Measurements from ENCODE around the gene VMAC.

The VMAC gene

DNA sequence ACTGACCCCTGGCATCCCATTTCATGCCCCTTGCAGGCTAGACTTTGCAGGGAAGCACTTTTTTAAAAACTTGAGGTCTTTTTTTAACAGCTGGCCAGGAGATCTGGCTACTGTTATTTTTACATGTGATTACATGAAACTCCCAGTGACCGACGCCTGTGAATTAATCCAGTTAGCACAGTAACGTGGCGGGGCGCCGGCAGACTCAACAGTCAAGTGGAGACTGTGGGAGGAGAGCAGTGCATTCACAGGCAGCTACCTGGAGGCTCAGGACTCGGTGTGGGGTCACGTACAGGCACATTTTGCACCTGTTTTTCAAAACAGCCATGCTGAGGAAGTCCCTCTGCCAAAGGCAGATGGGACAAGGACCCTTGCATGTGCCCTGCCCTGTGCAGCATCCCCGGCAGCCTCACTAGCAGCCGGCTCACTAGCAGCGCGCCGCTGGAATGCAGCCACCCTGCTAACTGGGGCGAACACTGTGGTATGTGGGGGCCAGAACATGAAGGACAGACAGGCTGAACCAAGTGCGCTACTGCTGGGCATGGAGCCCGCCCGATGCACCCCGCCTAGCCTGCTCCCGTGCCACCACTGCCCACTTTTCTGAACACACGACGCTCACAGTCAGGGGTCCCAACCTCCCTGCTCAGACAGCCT is 28.1 kb downstream of the VMAC start:
- no peak for DNase-seq

DNA sequence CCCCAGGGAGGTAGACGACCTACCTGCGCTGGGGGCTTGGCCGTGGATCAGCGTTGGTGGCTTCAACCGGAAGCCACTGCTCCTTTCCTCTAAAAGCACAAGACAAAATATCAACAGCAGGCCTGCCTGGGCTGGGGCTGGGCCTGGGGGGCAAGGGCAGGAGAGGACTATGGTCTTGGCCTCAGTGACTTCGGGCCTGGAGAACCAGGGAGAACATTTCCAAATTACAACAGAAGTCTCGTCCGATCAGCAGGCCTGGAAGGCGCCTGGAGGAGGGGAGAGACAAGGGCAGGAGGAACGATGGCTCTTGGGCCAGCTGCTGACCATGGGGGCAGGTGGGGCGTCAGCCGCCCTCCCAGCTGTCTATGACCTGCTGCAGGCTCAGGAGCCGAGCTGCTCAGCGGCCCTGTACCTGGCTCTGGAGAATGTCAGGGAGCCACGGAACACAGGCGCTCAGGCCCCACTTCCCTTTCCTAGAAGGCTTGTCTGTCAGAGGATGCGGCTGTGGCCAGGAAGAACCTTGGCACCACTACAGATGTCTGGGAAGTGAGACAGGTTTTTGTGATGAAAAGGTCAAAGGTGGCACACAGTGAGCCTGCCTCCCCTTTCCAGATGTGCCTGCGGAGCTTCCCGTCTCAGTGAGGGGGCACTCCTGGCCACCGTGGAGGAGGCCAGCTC is 28.9 kb downstream of the VMAC start:
- no peak for DNase-seq

DNA sequence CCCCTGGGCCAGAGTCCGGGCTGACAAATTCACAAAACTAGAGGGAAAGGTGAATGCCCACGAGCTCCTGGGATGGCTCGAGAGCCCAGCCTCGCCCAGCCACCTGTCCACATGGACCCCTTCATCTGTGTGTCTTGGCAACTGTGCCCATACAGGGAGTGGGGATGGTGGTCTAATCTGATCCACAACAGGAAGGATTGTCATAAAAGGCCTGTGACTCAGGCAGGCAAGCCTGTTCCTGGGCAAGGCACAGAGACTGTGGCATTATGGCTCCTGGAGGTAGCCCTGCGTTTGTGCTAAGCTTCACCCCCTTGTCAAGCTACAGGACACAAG is 29.4 kb downstream of the VMAC start:
- DNase-seq = no peak

DNA sequence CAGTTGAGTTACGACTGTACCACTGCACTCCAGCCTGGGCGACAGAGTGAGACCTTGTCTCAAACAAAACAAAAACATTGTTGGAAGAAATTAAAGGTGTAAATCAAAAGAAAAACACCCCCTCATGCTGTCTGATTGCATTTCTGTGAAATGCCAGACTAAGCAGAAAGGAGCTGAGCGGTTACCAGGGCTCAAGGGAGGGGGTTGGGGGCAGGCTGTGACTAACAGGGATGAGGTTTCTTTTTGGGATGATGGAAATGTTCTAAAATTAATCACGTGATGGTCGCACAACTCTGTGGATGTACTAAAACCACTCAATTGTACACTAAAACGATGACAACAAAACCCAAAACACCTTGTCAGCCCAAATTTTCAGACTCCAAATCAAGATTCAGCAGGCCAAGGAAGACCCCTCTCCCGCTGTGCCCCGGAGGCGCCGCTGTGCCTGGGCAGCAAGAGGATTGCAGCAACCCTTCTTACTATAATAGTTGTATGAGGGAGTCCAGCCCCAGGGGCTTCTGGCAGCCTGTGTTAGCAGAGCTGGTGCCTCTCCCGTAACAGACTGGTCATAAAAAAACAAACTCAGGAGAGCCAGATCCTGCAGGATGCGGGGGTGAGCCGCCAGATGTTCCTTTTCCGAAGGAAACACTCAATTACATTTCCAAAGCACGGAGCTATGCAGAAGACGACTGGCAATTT is 30.3 kb downstream of the VMAC start:
- DNase-seq = no peak

DNA sequence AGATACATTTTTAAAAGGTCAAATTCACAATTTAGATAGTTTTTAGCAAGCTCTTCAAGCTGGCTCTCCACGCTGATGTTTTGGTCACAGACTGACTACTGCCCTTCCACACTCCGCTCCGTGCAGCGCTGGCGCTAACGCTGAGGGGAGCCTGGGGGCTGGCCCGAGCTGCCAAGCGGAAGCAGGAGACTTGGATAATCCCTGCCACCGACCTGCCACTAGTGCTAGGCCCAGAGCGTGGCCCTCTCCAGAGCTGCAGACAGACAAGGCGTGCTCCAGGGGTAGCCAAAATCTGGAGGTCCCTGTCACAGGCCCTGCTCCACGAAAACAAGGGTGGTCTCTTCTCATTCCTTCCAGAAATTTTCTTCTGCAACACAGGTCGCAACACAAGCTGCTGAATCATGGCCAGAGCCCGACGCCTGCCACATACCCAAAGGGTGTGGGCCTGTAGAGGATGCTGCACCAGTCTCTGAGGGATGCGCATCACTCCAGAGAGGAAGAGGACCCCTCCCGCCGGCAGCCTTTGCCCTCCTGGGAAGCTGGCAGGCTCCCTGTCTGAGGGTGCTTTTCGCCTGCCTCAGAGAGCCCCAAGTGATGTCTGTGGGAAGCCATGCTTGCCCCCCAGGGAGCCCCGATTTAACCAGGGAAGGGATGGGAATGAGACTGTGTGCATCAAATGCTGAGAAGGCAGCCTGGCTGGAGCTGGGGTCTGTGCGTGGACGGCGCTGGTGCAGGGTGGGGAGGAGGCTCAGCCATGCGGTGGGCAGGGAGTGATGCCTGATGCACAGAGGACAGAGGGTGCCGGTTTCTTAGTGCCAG is 31.0 kb downstream of the VMAC start:
- no peak for DNase-seq

DNA sequence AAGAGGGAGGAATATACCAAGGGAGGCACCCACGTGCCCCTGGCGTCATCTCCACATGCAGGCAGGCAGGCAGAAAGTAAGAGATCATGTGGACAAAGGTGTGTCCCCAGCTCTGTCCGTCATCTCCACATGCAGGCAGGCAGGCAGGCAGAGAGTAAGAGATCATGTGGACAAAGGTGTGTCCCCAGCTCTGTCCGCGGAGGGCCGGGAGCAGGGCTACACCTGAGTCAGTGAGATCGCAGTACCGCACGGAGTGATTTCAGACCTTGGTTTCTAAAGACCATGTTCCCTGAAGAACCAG is 31.6 kb downstream of the VMAC start:
- DNase-seq = no peak

DNA sequence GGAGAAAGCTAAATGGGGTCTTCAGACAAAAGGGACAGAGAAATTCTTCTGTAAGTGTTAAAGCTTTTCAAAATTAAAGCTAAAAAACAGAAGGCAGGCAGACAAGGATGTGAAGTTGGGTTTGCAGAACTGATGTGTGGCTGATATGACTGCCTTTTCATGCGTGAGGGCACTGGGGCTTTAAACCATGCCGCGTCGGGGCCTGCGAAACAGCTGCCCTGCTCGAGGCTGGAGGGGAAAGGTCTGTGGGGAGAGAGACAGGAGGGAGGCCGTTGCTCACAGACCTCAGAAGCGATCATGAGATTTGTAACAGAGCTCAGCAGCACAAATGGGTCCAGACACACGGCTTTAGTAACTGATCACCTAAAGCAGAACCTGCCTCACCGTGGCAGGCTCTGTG is 32.9 kb downstream of the VMAC start:
- no peak for DNase-seq

DNA sequence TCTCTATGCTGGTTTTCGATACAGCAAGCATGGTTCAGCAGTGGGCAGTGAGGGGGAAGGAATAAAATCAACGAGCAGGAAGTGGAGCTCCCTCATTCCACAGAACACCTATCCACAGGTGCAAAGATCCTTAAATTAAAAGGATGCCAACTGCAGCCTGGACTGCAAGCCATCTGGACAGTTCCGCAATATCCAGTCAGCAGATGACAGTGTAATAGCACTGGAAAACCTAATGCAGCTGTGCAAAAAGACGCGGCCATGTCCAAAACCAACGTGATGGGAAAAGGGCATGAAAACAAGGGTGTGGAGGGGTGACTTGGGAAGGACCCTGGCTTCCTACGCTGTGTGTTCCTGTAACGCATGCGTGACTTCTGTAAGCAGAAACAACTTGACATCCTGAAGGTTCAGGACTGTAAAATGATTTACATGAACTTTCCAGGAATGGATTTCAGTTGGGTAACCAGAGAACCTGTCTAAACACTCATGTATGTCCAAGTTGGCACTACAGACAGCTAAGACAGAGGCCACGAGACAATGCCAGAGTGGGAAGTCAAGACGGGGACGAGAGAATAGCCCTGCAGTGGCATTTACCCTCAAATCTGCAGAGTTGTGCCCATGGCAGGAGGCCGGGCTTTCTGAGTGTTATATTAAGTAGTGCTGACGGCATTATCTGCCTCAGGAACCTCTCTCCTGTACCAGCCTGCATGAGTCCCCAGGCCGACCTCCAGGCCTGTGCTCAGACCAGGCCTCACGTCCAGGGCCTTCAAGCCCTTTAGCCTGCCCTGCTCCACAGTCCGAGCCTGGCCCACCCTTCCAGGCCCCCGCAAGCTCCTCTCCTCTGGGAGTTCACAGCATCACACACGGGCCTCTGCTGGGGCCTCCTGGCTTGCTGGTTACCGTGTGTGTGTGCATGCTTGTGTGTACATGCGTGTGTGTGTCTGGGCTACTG is 35.9 kb downstream of the VMAC start:
- no peak for DNase-seq

DNA sequence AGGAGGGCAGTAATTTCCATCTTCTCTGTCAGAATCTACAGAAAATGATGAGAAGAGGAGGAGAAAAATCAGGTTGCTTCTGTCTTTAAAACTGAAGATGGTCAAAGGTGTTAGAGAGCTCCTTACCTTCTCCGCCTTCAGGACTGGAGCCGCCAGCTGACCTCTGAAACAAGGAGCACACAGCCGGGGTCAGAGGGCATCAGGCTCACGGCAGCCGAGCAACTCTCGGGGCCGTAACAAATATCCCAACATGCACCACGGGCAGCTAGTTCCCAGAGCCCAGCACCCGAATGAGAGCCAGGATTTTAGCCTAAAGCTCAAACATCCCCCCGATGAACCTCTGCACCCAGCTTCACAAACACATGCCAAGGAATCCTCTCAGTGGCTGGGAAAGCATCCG is 37.0 kb downstream of the VMAC start:
- DNase-seq = no peak

DNA sequence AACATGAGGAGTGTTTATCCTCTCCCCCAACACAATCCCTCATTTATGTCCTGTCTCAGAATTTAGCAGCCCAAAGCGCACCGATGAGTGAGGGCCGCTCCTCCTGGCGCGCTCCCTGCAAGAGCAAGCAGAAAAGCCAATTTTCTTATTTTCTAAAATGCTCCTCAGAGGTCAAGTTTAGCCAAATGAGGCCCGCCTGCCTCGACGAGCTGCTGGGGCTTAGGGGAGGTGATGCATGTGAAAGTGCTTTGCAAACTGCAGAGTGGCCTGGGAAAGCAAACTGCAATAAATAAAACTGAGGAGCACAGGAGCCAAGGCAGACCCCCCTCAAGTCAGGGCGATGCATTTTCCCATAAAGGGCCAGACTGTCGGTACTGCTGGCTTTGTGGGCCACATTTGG is 38.4 kb downstream of the VMAC start:
- no peak for DNase-seq

DNA sequence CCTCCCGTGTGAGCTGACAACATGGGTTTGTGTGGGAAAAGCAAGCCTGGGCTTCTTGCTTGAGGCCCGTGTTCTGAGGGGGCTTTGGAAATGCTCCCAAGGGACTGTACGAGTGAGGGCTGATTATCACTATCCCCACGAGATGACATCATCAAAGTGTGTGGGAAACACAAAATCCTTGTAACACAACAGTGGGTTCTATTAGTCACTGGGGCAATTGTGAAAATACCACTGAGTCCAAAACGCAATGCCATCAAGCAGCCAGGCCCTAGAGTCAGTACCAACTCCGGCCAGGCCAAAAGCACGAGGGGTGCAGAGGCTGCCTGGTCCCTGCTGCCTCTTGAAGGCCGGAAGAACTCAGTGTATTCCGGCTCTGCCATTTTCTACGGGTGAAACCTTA is 39.0 kb downstream of the VMAC start:
- DNase-seq = peak; percentile 9 to 57

DNA sequence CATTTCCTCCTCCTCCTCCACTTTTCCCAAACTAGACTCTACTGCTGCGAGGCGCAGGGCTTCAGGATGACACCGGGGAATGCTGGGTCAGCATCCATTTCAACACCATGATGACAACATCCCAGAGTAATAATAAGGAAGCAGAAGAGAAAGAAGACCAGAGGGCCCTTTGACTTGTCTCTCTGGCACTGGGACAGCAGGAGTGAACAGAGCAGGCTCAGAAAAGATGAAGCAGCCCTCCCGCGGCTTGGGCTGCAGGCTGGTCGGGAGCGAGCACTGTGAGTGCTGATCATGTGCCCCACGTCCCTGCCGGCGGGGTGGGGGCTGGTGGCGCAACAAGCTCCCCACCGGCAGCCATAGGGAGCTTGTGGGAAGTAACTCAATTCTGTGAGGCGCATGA is 42.8 kb downstream of the VMAC start:
- peak; percentile 83 to 91 for DNase-seq

DNA sequence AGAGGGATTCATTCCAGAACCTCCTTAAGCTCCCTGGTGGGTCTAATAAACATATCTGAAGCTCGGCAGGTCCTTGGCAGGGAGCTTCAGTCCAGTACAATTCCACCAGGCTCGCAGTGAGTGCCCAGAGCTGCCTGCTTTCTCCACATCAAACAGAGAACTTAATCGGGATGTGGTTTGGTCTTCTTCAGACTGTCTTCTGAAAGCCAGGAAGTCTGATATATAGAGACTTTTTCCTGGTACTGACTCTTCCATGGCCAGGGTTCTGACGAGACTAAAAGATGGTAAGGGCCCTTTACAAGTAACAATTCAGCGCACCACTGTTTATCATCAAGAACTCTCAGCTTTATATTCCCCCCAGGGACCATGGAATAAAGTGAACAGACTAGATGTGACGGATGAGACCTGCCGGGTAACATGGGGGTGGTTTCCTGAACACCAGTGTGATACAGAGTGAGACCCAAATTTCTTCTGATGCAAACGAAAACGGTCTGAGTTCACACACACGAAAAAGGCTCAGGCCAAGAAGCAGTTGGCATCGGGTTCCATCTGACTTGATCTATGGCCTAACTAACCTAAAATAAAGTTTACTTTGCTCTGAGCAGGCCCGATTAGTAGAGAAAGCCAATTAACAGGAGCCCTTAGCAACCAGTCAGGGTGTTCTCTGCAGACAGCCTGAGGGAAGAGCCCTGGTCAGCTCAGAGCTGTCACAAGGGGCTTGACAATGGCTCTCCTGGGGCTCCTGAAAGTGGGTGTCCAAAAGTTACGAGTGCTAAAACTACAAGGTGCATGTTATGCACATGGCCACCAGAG is 44.3 kb downstream of the VMAC start:
- DNase-seq = no peak

DNA sequence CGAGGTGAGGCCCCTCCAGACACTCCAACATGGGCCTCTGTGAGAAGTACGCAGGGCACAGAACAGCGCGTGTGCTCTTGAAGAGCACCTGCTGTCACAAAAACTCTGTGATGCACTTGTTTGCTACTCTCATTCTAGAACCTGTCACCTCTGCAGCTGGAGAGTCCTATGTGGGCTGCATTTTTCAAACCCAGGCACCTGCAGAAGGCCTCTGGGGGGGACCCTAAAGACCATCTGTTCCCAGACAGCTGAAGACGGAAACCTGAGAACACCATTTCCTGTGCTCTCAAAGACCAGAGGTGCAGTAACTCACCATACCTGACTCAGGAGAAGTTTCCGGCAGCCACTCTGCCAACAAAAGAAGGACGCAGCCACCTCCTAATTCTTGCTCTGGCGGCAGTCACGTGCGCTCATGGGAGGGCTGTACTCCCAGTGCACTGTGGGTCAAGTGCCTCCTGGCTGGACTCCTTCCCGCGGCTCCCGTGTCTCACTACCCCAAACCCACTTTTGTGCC is 45.2 kb downstream of the VMAC start:
- no peak for DNase-seq

DNA sequence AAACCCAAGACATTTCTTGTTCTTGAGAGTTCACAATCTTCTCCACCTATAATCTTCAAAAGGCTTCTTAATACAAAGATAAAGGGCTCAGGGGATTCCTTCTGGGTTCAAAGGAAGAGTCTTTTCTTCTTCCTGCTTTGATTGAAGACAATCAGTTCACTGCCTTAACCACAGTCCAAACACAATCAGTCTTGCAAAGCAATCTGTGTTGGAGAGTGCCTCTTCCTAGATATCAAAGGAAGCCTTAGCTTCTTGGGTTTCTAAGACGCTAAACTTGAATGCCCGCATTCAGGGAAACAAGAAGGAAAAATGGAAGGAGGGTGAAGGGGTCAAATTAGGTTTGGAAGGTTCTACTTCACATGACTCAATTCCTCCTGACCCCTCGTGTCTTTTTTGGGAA is 46.1 kb downstream of the VMAC start:
- no peak for DNase-seq

DNA sequence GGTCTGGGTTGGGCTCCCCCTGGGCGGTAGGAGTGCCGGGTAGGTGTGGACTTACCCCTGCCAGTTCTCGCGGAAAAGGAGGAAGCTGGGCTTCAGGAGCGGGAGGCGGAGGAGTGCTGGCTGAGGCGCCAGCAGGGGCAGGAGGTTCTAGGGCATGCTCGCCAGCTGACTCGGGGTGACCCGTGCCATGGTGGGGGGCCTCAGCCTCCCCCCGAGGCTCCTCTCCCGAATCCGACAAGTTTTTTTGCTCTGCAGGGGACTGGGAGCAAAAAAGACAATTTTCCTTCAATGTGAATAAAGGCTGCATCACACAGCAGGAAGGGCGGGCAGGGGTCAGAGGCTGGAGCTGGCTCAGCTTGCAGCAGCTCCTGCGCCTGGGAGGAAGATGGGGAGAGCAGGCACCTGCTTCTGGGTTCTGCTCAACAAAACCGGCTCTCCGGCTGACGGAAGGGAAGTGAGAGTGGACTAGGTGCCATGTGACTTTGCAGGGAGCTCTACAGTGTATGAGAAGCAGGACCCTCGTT is 46.7 kb downstream of the VMAC start:
- DNase-seq = peak; percentile 39 to 40

DNA sequence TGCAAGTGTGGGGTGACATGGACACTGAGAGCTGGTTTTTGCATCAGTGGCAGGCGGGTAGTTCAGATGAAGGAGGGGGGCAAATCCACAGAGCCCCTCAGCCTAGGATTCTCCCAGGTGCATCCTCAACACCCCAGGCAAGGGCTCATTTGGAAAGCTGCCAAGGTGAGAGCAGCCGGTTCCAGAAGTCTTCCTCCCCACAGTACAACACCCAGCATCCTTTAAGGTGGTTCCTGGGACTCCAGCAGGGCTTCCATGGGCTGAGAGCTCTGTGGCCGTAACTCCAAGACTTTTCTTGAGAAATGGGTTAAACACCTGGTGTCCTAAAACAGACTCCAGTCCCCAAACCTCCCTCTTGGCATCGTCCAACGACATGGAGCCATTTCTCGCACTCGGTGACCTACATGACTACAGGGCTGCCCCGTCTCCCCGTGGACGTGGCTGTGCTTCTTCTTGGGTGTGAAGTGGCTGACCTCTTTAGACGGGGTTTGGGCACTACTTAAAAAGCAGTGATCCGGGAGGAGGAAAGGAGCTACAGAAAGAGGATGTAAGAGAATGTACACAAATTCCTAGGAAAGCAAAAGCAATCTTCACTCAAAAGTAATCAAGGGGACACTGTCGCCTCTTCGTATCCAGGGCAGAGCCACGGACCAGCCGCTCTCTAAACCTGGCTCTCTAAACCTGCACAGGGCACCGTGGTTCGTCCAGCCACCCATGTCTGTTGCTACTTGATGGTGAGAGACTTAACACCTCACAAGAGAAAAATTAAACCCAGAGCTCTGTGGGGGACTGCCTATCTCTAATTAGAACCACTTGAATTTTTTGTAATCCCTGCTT is 47.7 kb downstream of the VMAC start:
- DNase-seq = no peak

DNA sequence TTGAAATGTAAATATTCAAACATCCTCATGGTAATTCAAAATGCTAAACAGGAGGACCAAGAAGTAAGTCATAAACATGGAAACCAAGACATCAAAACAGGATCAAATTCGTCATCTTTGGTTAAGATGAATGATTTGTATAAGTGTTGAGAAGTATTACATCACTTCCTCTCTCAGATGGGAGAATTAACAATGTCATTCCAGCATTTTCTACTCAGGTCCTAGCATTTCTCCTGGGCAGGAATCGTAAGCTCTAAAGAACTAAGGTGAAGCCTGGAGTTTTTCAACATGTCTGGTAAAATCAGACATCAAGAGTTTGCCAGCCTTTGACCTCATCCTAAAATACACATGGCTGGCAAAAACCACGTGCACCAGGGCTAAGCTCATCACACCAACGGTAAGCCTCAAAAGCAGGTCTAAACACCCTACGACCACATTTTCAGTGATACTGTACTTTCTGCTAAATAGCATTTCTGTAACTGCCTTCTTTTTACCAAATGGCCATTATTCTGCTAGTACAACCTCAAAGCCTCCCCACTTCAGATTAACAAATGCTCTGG is 48.4 kb downstream of the VMAC start:
- peak in 1 of 2 donors; percentile 29 for DNase-seq

DNA sequence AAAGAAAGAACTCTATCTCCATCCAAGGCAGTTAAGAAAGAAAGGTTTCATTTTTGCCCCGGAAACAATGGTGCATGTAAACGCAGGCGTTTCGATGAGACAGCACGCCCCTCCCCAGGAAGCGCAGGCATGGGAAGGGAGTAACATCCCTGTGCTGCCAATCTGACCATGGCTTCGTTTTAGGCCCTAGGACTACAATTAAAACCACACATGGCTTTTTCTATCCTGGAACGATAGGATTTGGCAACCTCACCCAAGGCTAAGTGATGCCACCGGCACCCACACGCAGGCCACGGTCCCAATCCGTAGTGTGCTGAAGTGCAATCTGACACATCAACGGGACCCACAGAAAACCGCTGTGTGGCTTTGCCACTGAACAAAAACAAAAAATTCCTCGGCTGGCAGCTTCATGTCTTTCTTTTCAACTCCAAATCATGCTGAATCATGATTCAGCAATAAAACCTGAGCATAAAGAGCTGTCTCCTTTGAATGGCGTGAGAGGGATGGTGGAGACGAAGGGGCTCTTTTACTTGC is 49.1 kb downstream of the VMAC start:
- peak; percentile 30 to 42 for DNase-seq

DNA sequence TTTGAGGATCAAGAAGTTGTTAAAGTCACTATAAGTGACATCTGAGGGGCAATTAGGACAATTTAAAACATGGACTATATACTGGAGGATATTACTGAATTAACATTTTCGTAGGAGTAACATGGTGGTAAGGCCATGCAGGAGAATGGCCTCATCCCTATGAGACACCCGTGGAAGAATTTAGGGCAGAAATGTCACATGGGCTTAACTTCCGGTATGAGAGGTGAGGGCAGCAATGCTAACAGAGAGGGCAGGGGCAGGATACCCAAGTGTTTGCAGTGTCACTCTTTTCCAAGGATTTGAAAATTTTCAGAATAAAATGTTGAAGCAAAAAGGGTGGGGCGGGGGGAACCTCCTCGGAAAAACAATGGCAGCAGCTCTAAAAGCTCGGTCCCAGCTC is 49.6 kb downstream of the VMAC start:
- no peak for DNase-seq

Measured in inflammatory macrophage treated with lipopolysaccharide for 1 hour (primary cell).